ENCODE results near the gene THSD1.
"Not testable (repeated sequence)": the region's sequence is repeated elsewhere in the genome, so short reads cannot be mapped to it uniquely, and the experiment has no call there.

Gene THSD1

GRCh38 chr13:52408071-52408658 lies 2.2 kb upstream of the THSD1 start:
- not testable (repeated sequence) for DNase-seq (ENCODE audit: low read depth)

- DNase-seq (ENCODE audit: low read depth): not testable (repeated sequence)
Observed at GRCh38 chr13:52407436-52407835, 1.5 kb upstream of the THSD1 start.

DNA sequence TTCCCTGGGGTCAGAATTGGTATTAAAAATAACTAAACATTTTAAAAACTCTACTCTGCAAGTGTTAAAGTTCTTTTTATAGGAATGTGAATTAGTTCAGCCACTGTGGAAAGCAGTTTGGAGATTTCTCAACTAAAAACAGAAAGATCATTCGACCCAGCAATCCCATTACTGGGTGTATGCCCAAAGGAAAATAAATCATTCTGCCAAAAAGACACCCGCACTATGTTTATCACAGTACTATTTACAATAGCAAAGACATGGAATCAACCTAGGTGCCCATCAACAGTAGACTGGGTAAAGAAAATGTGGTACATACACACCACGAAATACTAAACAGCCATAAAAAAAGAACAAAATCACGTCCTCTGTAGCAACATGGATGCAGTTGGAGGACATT lies 657 bp upstream of the THSD1 start:
- DNase-seq (ENCODE audit: low read depth): no peak

DNA sequence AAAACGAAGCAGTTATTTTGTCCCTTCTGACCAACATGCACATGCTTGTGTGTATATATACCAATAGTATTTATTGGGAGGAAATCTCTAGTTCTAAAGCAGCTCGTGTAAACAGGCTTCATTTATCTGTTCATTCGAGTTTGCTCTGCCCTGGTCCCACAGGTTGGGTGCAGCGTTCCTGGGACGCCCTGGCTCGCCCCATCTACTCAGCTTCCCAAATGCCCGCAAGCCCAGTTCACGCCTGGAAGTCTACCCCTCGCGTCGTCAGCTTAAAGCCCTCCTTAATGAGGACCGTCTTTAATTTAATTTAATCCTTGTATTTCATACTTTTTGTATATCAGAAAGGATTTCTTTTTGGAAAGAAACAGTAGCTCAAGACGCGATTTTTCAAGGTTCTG lies 604 bp downstream of the THSD1 start:
- DNase-seq (ENCODE audit: low read depth): peak; percentile 21

DNA sequence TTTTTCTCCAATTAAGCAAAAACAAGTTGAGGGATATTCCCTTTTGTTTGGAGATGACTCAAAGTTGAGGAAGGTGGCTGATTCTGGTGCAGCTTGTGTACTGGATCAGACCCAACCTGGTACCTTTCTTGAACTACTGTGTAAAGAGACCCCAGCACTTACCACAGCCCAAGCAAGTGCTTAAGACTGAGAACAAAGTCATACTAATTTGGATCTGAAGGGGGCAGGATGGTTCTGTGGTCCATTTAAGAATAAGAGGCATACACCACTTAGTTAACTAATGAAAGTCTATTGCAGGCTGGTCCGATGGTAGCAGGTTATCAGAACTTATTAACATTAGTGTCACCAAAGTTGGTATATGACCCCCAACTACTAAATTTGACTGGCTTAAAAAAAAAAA lies 6.3 kb downstream of the THSD1 start:
- DNase-seq (ENCODE audit: low read depth): peak; percentile 30

GRCh38 chr13:52399046-52399445 lies 6.9 kb downstream of the THSD1 start:
- DNase-seq (ENCODE audit: low read depth): no peak

DNA sequence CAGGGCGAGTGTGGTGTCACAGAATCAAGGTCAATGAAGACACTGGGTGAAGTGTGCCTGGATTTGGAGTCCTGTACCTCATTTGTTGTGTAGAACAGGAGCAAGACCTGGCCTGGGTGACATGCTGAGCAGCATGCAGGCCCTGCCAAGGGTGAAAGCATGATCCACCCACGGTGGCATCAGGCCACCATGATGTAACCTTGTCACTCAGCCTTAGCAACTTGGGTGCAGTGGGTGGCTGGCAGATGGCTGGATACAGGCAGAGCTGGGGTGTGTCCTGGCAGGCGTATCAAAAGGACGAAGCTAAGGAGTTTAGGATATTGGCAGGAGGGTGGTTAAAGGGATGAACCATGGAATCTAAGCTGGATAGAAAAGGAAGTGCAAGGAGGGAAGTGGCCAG lies 10.3 kb downstream of the THSD1 start:
- no peak for DNase-seq (ENCODE audit: low read depth)

DNA sequence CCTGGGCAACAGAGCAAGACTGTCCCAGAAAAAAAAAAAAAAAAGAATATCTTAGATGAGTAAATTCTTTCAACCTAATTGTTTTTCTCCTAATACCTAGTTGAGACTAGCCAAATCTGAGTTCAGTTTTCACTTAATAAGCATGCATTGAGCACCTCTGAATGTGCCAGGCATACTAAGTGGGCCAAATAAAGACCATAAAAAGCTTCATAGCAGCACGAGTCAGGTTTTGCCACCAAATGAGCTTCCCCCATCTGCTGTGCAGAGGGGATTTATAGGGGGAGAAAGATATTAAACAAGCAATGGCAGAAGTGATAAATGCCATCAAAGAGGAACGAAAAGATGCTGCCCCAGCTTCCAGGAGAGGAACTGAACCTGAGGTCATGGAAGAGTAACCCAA lies 11.4 kb downstream of the THSD1 start:
- DNase-seq (ENCODE audit: low read depth): no peak

GRCh38 chr13:52393572-52394357 lies 12.2 kb downstream of the THSD1 start:
- no peak for DNase-seq (ENCODE audit: low read depth)

DNA sequence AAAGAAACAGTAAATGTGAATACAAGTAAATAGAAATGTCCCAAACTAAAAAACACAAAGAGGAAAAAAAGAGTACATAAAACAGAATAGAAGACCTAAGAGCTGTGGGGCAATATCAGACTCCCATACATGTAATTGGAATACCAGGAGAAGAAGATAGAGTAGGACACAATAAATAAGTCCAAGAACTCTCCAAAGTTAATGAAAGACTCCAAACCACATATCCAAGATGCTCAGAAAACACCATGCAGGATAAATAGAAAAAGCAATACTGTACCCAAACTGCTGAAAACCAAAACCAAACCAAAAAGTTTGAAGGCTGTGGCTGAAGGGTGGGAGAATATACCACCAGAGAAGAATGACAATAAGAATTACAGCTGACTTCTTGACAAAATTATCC lies 18.3 kb downstream of the THSD1 start:
- DNase-seq (ENCODE audit: low read depth): no peak

GRCh38 chr13:52385870-52386269 lies 20.1 kb downstream of the THSD1 start:
- DNase-seq (ENCODE audit: low read depth): no peak

DNA sequence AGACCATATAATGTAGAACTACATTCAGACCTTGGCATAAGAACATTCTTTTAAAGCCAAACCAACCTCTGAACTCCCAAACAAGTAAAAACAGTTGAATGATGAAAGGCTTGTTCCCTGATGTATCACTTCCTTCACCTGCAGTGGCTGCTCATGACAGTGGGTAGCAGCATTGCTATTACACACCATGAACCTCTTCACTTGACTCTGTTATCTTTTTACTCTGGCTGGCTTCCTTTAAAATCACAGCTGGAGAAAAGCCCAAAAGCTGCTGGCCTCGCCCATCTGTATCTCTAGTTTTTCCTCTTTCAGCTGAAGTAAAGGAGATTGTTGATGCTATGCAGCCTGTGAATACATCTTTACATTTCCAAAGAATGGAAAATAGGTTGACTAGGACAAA lies 22.6 kb downstream of the THSD1 start:
- no peak for DNase-seq (ENCODE audit: low read depth)

GRCh38 chr13:52378312-52378711 lies 27.7 kb downstream of the THSD1 start:
- no peak for DNase-seq (ENCODE audit: low read depth)

DNA sequence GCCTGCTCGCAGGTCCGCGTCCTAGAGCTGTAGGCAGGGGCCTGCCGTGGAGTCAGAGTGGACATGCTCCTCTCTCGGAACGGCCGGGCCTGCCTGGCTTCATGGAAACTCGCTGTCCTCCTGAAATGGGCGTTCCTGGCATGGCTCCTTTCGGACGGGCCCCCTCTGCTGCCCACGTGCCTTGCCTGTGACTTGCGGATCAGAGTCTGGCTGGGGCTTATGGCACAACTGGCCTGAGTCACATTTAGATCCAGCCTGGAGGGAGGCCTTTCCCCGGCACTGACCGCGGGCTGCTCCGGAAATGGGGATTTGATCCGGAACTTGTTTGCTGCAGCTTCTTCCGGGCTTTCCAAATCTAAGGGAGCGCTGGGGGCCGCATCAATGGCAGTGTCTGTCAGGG lies 28.1 kb downstream of the THSD1 start:
- no peak for DNase-seq (ENCODE audit: low read depth)

GRCh38 chr13:52374873-52375411 lies 31.0 kb downstream of the THSD1 start:
- DNase-seq (ENCODE audit: low read depth): no peak

DNA sequence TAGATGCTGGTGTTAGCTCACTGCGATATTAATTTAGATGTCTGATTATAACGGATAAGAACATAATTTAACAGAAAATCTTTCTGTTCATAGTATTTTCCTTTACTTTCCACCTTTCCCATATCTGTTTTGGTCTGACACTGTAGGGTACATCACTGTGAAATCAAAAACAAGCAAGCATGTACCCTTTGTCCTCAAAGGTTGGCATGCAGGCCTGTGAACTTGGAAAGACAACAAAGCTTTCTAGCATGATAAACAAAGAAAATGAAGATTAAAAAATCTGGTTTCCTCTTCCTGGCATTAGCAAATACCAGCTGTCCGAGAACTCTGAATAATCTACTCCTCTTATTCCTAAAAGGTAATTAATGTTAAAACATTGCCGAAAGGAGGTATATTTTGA lies 31.6 kb downstream of the THSD1 start:
- DNase-seq (ENCODE audit: low read depth): no peak

GRCh38 chr13:52373277-52373676 lies 32.7 kb downstream of the THSD1 start:
- DNase-seq (ENCODE audit: low read depth): peak; percentile 59

DNA sequence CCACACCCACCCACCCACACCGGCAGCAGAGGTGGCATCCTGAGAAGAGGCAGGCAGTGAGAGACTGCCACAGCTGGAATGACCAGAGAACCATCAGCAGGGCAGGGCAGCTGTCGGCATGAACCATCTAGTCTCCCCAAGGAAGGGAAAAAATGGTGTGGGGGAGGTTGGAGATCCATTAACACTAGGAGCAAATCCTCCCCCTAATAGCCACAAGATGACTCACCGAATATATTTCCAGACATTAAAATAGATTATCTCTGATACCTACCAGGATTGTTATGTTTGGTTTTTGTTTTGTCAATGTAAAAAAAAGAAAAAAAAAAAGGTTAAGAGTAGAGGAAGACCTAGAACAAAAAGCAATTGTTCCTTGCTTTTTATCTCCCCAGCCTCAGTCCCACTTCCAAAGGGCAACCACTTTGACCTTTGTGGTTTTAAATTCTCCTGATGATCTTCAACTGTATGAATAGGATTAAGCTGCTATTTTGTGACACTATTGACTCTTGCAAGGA lies 34.2 kb downstream of the THSD1 start:
- peak; percentile 69 for DNase-seq (ENCODE audit: low read depth)

- no peak for DNase-seq (ENCODE audit: low read depth)
Observed at GRCh38 chr13:52366291-52366690, 39.7 kb downstream of the THSD1 start.

DNA sequence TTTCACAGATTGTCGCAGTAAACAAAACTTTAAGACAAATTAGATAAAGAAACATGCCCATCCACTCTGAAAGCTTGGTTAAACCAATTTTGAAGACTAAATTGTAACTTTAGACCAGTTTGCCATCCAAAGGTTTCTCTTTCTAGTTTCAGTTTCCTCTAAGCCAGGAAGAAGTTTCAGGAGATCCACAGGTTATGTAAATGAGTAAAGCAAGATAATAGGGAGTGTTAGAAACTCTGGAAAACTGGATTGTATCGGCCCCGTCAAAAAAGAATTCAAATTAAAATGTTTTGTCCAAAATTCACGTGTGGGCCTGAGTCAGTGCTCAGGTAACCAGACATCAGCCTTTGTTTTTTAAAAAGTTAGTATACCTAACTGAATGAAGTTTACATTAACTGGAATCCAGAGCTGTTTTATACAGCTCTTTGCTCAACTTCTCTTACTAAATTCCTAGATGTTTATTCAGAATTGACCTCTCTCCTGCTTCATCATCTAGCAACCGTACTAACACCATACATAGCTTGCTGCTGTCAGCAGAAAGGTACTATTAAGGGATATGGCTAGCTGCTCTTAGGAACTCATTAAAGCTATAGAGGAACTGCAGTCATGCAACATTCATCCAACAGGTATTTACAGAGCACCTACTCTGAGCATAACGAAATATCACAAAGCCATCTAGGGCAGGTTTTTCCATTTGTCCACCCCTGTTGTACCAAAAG lies 43.6 kb downstream of the THSD1 start:
- DNase-seq (ENCODE audit: low read depth): not testable (repeated sequence)

- DNase-seq (ENCODE audit: low read depth): no peak
Observed at GRCh38 chr13:52361225-52361624, 44.7 kb downstream of the THSD1 start.

DNA sequence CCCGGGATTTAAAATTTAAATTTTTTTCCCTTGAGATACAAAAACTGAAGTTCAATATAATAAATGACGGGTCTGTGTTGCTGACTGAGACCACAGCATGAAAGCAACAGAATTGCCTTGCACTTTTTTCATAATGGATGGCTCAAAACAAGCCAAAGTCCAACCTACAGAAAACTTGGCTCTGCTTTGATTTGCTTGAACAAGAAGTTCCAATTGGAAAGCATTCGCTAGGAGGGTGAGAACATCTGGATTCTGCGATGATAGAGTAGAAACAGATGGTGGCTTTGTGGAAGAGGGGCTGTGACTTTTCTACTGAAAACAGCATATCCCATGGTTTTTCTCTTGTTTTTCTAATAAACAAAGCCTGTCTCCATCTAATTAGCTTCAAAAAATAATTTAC lies 46.4 kb downstream of the THSD1 start:
- no peak for DNase-seq (ENCODE audit: low read depth)

DNA sequence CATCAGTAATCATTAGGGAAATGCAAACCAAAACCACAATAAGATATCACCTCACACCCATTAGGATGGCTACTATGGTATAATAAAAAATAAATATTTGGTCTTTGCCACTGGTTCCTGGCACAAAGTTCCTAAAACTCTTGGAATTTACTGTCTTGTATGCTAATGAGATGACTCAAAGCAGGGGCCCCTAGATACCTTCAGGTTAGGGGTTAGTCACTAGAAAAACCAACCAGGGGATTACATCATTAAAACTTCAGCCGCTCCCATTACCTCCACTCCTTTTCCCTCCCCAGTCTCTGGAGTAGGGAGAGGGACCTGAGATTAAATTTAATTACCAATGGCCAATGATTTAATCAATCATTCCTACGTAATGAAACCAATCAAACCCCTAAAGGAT lies 49.6 kb downstream of the THSD1 start:
- DNase-seq (ENCODE audit: low read depth): peak; percentile 86
